Muscle layer of duodenum (tissue), 2 donors: ENCODE data around the gene ARHGAP8.

Experiments
- H3K27ac ChIP-seq: one replicate; pipeline ENCODE4 v1.7.0; 2013; ENCODE audit warnings: mild to moderate bottlenecking, low read length
- H3K27me3 ChIP-seq: one replicate; pipeline ENCODE4 v1.7.0; 2013; ENCODE audit warnings: low read depth, mild to moderate bottlenecking, control low read depth, low read length
- H3K36me3 ChIP-seq, 2 donors: one replicate each; pipeline ENCODE4 v1.7.0; 2013; ENCODE audit warnings: low read length in 2 of 2, control low read depth in 1 of 2, mild to moderate bottlenecking in 1 of 2; ENCODE audit not compliant: insufficient read depth in 2 of 2, control insufficient read depth in 1 of 2
- H3K4me1 ChIP-seq, 2 donors: one replicate each; pipeline ENCODE4 v1.7.0; 2013; ENCODE audit warnings: low read length in 2 of 2, mild to moderate bottlenecking in 2 of 2, control low read depth in 1 of 2, moderate library complexity in 1 of 2; ENCODE audit not compliant: insufficient read depth in 2 of 2, control insufficient read depth in 1 of 2
- H3K4me3 ChIP-seq, 2 donors: one replicate each; pipeline ENCODE4 v1.7.0; 2013; ENCODE audit warnings: low read length in 2 of 2, low read depth in 1 of 2, mild to moderate bottlenecking in 1 of 2
- H3K9me3 ChIP-seq, 2 donors: one replicate each; pipeline ENCODE4 v1.7.0; 2013; ENCODE audit warnings: low read length in 2 of 2, control low read depth in 1 of 2, mild to moderate bottlenecking in 1 of 2; ENCODE audit not compliant: control insufficient read depth in 1 of 2
- donor health status: healthy.

ARHGAP8 gene

DNA sequence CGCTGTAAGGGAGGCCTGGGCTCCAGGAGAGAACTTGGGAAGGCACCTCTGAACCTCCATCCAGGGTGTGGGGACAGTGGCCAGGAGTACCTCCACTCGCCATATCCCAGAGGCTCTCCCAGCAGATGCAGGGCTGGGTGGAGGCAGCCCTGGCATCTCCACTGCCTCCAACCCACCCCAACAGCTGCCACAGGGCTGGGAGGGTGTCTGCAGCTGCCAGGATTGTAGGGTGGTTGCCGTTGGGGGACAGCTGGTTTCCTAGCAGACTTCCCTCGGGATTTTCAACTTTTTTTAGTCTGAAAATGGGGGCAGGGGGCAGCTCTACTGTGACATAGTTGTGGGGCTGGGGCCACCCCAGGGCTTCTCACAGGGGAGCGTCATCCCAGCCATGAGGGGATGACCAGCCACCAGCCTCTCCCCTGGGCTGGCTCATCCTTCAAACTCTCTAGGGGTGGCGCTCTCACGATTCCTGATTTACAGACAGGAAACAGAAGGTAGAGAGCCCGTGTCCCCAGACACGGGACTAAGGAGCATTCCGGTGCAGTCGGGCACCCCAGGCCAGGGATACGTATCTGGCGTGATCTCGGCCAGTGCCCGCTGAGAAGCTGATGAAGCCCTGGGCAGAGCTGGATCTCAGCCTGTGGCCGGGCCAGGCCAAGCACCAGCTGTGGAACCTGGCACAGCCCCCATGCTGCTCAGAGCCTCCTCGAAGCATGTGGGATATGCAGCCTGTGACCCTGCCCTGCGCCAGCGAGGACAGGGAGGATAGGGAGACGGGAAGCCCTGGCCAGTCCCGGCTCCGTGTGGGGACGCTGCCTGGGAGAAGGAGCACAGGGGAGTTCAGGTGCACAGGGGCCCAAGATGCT, 40.5 kb upstream of the ARHGAP8 start:
- no peaks in the 10 kb centered on the region for H3K27me3 ChIP-seq
- H3K4me3 ChIP-seq = no peak overlapping the region
- no peaks in the 10 kb centered on the region for H3K36me3 ChIP-seq
- no peaks in the 10 kb centered on the region for H3K4me1 ChIP-seq
- H3K27ac ChIP-seq = peak overlapping the region; percentile 16
- H3K9me3 ChIP-seq = no peaks in the 10 kb centered on the region

DNA sequence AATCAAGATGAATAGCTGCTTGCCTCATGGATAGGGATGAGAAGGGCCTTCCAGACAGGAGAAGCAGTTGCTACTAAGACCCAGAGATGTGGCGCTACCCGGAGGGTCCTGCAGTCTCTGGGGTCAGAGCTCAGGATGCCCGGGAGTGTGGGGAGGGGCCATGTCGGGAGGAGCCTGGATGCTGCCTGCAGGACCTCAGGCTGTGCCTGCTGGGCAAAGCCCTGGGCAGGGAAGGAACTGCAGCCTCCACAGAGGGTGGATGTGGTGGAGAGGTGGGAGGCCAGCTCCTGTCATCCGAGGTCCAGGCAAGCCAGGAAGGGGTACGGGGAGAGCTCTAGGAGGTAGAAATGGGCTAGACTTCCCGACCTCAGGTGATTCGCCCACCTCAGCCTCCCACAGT, 39.4 kb upstream of the ARHGAP8 start:
- Histone ChIP-seq H3K4me1 (no peaks in the 10 kb centered on the region), H3K27me3 (no peaks in the 10 kb centered on the region), H3K27ac (no peak overlapping the region), H3K4me3 (no peak overlapping the region), H3K36me3 (no peaks in the 10 kb centered on the region), H3K9me3 (no peaks in the 10 kb centered on the region)

- Histone ChIP-seq H3K27me3 (no peaks in the 10 kb centered on the region), H3K9me3 (no peaks in the 10 kb centered on the region), H3K36me3 (no peaks in the 10 kb centered on the region), H3K4me1 (no peaks in the 10 kb centered on the region), H3K27ac (no peak overlapping the region), H3K4me3 (no peak overlapping the region)
Measured at GRCh38 chr22:44714703-44715350, 37.5 kb upstream of the ARHGAP8 start.

GRCh38 chr22:44718418-44718817, 34.0 kb upstream of the ARHGAP8 start:
- H3K36me3 ChIP-seq = peaks cover 0 to 4% of the 10 kb centered on the region in 2 donors
- H3K4me1 ChIP-seq = no peaks in the 10 kb centered on the region
- no peak overlapping the region for H3K27ac ChIP-seq

DNA sequence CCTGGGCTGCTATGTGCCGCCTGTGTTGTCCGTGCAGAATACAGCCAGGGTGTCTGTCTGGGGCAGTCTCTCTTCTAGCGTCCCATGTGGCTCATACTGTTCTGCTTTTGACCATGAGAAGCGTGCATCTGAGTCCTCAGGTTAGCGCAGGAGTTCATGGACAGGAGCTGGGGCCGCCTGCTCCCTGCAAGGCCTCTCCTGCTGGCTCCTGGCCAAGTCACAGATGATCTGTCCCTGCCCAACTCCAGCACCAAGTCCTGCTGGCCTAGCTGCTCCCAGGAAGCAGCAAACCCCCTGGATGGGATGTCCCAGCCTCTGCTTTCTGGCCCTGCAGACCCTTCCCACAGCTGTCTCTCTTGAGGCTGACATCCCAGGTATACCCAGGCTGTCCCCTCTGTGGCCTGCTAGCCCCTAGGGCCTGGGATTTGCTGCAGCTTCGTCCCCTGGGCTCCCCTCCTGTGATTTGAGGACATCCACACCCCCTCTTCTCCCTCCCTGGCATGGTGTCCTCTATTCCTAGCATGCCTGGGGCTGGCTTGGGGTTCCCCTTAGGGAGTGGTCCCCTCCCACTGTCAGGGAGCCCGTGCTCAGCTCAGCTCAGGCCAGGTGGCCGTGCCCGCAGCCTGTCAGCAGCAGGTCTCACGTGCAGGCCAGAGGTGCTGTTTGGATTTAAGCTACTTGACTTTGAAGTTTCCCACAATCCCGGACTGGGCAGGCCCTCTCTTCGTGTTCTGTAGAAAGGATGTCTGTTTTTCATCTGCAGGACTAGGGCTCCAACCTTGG, 32.6 kb upstream of the ARHGAP8 start:
- H3K4me1 ChIP-seq = no peaks in the 10 kb centered on the region
- no peaks in the 10 kb centered on the region for H3K27me3 ChIP-seq
- no peak overlapping the region for H3K4me3 ChIP-seq
- no peaks in the 10 kb centered on the region for H3K9me3 ChIP-seq
- no peak overlapping the region for H3K27ac ChIP-seq
- peaks cover 0 to 4% of the 10 kb centered on the region in 2 donors for H3K36me3 ChIP-seq

More at GRCh38 chr22:44718418-44718817, 34.0 kb upstream of the ARHGAP8 start:
- Histone ChIP-seq H3K4me3 (no peak overlapping the region), H3K27me3 (no peaks in the 10 kb centered on the region), H3K9me3 (no peaks in the 10 kb centered on the region)

DNA sequence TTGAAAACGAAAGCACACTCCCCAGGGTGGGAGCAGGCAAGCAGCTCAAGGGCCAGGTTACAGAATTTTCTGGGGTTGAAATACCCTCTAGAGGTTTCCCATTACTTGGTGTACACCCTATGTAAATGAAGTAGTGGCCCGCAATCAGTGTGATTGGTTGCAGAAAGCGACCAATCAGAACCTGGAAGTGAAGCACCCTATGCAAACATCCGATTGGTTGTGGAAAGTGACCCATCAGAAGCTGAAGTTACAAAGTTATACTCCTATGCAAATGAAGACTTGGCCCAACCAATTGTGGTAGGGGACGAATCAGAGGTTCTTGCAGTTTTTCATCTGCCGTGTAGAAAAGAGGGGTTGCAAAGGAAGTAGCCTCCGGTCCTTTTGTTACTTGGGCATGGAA, 31.2 kb upstream of the ARHGAP8 start:
- H3K4me1 ChIP-seq = no peaks in the 10 kb centered on the region
- H3K4me3 ChIP-seq = no peak overlapping the region
- H3K27me3 ChIP-seq = no peaks in the 10 kb centered on the region
- H3K9me3 ChIP-seq = no peaks in the 10 kb centered on the region
- peaks cover 0 to 4% of the 10 kb centered on the region in 2 donors for H3K36me3 ChIP-seq
- no peak overlapping the region for H3K27ac ChIP-seq

GRCh38 chr22:44722611-44723010, 29.8 kb upstream of the ARHGAP8 start:
- H3K27ac ChIP-seq = no peak overlapping the region
- H3K27me3 ChIP-seq = no peaks in the 10 kb centered on the region
- H3K4me3 ChIP-seq = no peak overlapping the region
- no peaks in the 10 kb centered on the region for H3K9me3 ChIP-seq
- no peaks in the 10 kb centered on the region for H3K4me1 ChIP-seq
- H3K36me3 ChIP-seq = peaks cover 0 to 4% of the 10 kb centered on the region in 2 donors

DNA sequence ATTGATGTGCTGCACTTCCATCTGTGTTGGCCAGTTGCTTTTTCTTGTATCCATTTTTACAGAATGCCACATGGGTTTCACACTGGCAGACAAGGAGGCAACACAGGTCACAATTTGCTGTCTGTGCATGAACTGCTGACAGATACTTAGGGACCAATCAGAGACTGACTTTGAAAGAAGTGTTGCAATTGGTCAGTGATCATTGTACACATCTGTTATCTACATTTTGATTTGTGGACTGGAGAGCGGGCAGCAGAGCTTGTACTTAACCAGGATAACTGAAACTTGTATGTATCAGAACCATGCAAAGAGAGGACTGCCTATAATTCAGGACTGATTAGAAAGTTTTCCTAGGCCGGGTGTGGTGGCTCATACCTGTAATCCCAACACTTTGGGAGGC, 28.6 kb upstream of the ARHGAP8 start:
- Histone ChIP-seq H3K36me3 (peaks cover 0 to 4% of the 10 kb centered on the region in 2 donors), H3K9me3 (no peaks in the 10 kb centered on the region), H3K27me3 (no peaks in the 10 kb centered on the region), H3K4me3 (no peak overlapping the region), H3K27ac (no peak overlapping the region), H3K4me1 (peaks cover 0 to 5% of the 10 kb centered on the region in 2 donors)

- Histone ChIP-seq H3K4me3 (no peak overlapping the region), H3K27me3 (no peaks in the 10 kb centered on the region), H3K27ac (no peak overlapping the region), H3K4me1 (peaks cover 0 to 11% of the 10 kb centered on the region in 2 donors), H3K9me3 (no peaks in the 10 kb centered on the region), H3K36me3 (peaks cover 0 to 4% of the 10 kb centered on the region in 2 donors)
Measured at GRCh38 chr22:44724416-44724815, 28.0 kb upstream of the ARHGAP8 start.

DNA sequence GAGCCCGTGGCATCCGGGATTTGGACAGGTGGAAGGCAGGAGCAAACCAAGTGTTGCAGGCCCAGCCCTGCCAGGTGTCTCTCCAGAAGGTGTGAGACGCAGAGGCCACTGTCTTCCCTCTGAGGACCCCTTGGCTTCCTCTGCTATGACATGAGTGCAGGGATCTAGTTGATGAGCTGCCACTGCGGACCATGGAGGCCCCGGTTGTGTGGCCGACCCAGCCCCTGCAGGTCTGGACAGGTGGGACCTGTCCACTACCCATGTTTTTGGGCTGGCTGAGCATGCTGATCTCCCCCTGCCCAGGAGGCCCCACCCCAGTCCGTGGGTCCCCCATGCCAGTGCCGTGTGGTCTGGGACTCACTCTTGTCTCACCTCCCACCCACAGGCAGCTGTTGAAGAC, 27.5 kb upstream of the ARHGAP8 start:
- no peak overlapping the region for H3K4me3 ChIP-seq
- peaks cover 0 to 4% of the 10 kb centered on the region in 2 donors for H3K36me3 ChIP-seq
- no peaks in the 10 kb centered on the region for H3K9me3 ChIP-seq

GRCh38 chr22:44726439-44726838, 25.9 kb upstream of the ARHGAP8 start:
- Histone ChIP-seq H3K36me3 (peaks cover 0 to 4% of the 10 kb centered on the region in 2 donors), H3K9me3 (no peaks in the 10 kb centered on the region), H3K27me3 (no peaks in the 10 kb centered on the region), H3K4me3 (no peak overlapping the region), H3K27ac (no peak overlapping the region), H3K4me1 (peaks cover 4 to 18% of the 10 kb centered on the region in 2 donors)

More for the DNA sequence above, 27.5 kb upstream of the ARHGAP8 start:
- Histone ChIP-seq H3K27me3 (no peaks in the 10 kb centered on the region), H3K27ac (no peak overlapping the region), H3K4me1 (peaks cover 0 to 15% of the 10 kb centered on the region in 2 donors)
